ENCODE measurements around the gene ANGPTL2. TPM values are rescaled to one million over a fixed set of nuclear protein-coding genes. Genes with fewer than 3 reads are reported as not detected.

ANGPTL2 gene
- total and polyA plus RNA-seq, 5 donors: 26.7 to 69.5 (median 38.7) TPM

DNA sequence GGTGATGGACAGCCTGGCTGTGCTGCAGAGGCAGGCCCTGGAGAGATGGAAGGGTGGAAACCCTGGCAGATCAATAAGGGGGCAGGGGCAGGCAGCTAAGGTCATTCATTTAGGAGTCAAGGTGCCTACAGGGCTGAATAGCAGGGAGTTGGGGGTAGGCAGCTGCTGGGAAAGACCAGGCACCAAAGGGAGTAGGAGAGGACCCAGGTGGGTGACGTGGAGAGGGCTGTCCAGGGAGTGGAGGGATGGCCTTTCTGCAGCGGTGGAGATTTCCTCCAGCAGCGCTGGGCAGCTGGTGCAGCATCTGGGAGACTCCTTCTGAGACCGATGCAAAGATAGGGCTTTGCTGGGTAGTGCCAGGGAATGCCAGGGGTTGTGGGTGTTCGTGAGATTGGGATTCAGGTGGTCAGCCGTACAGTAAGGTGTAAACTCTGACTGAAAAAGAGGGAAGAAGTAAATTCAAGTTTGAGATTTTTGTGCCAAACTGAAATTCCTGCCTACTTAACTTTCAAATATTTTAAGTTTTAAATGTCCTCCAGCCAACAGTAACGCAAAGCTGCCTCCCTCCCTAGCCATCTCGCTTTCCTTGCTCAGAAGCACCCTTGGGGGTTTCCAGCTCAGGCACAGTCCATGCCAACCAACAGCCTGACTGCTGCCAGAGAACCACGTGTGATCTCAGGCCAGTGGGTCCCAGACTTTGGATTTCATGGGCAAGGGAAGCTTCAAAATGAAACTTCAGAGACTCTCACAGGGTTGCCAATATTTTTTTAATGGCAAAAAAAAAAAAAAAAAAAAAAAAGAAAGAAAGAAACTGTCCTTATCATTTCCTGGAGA lies 18.6 kb upstream of the ANGPTL2 start:
- intact Hi-C loops (cut with DNase I): no loop called here
- DNase-seq (no peak), ATAC-seq (no peak)
- peaks cover 6% of the 10 kb centered on the region for H3K4me1 ChIP-seq (ENCODE audit: control insufficient read depth, insufficient read depth, low read length)
- H3K4me3 ChIP-seq (ENCODE audit: low read length): no peak overlapping the region
- no peak overlapping the region for H3K27ac ChIP-seq (ENCODE audit: low read length)
- no peaks in the 10 kb centered on the region for H3K9me3 ChIP-seq (ENCODE audit: control insufficient read depth, low read length)
- no peaks in the 10 kb centered on the region for H3K27me3 ChIP-seq (ENCODE audit: control insufficient read depth, insufficient read depth)
- WGBS: 61% methylated on average over 9 of the region's 9 CpGs

DNA sequence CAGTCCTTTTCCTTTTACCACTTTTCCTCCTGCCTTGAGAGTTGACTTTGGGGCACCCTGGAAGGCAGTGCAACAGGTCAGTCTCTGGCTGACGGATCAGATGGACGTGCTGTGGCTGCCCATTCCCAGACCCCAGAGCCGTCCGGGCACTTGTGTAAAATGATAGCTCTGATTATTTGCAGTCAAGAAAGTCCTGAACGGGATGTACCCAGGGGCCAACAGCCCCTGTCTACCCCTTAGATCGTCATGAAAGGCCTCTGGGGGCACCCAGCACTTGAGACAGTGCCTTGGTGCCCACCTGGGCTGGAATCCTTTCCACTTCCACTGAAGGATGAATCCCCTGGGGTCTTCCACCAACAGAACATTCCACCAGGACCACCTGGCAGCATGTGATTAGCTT lies 17.7 kb upstream of the ANGPTL2 start:
- H3K27me3 ChIP-seq (ENCODE audit: control insufficient read depth, insufficient read depth): no peaks in the 10 kb centered on the region
- intact Hi-C loops (cut with DNase I): no loop called here
- ATAC-seq: no peak
- H3K4me1 ChIP-seq (ENCODE audit: control insufficient read depth, insufficient read depth, low read length): peaks cover 11% of the 10 kb centered on the region
- no peaks in the 10 kb centered on the region for H3K9me3 ChIP-seq (ENCODE audit: control insufficient read depth, low read length)
- H3K27ac ChIP-seq (ENCODE audit: low read length): no peak overlapping the region
- WGBS: 90% methylated on average over 6 of the region's 6 CpGs
- H3K4me3 ChIP-seq (ENCODE audit: low read length): no peak overlapping the region
- no peak for DNase-seq

DNA sequence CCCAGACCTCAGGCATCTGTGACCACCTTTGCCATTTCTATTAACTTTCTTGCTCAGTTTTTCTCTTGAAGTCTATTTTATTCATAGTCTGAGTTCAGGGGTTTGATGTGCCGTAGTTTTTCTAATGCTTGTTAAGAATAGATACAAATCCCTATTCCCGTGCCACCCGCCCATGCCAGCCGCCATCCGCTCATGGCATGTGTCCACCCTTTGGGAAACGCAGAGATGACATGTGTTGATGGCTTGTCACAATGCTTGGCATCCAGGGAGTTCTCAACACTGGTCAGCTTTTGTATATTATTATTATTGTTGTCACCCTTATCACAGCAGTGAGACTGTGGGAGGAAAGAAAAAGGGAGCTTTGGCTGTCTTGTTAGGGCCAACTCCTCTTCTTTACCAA lies 17.3 kb upstream of the ANGPTL2 start:
- no peak overlapping the region for H3K27ac ChIP-seq (ENCODE audit: low read length)
- intact Hi-C loops (cut with DNase I): no loop called here
- H3K4me1 ChIP-seq (ENCODE audit: control insufficient read depth, insufficient read depth, low read length): peaks cover 13% of the 10 kb centered on the region
- WGBS: 77% methylated on average over 6 of the region's 6 CpGs
- DNase-seq: no peak
- no peak for ATAC-seq
- H3K27me3 ChIP-seq (ENCODE audit: control insufficient read depth, insufficient read depth): no peaks in the 10 kb centered on the region
- H3K4me3 ChIP-seq (ENCODE audit: low read length): no peak overlapping the region
- no peaks in the 10 kb centered on the region for H3K9me3 ChIP-seq (ENCODE audit: control insufficient read depth, low read length)

DNA sequence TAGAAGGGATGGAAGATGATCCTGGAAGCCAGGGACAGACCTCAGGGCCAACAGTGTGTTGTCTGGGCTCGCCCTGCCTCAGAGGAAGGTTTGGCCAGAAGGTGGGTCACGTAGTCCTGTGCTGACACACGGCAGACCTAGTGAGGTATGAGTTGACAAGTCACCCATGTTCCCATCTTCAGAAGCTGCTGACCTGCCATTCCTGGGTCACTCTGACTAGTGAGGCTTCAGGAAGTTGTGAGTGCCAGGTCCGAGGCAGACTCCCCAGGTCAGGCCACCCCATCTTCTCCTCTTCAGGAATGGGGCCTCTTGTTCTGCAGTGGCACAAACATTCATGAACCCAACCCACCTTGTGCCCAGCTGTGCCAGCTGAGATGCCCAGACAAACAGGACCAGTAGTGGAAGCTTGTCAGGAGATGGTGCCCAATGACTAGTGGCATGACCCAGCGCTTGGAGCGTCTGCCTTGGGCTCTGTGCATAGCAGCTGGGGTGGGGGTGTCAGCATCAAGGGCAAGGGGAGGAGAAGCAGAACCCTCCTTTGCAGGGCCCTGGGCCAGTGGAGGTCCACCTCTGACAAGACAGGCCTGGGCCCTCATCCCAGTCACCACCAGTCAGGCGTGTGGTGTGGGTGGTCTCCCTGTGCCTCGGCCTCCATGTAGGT lies 16.8 kb upstream of the ANGPTL2 start:
- intact Hi-C loops (cut with DNase I): no loop called here
- H3K4me1 ChIP-seq (ENCODE audit: control insufficient read depth, insufficient read depth, low read length): peaks cover 15% of the 10 kb centered on the region
- no peak overlapping the region for H3K27ac ChIP-seq (ENCODE audit: low read length)
- ATAC-seq (no peak), DNase-seq (no peak)
- no peak overlapping the region for H3K4me3 ChIP-seq (ENCODE audit: low read length)
- no peaks in the 10 kb centered on the region for H3K27me3 ChIP-seq (ENCODE audit: control insufficient read depth, insufficient read depth)
- WGBS: 96% methylated on average over 8 of the region's 8 CpGs
- H3K9me3 ChIP-seq (ENCODE audit: control insufficient read depth, low read length): no peaks in the 10 kb centered on the region

DNA sequence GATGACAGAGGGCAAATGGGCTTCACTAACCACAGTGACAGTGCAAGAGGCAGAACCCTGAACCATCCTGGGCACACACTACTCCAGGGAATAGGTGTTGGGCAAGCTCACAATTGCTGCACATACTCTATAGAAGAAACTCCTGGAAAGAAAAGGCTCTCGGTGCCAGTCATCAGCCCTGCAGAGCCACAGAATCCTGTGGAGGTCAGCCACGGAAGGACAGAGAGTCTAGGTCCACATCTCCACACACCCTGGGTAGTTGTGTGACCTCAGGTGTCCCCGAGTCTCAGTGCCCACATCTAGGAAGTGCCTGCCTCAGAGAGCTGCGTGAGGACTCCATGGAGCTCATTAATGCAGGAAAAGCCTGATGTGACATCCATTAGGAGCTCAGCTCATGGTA lies 16.0 kb upstream of the ANGPTL2 start:
- Histone ChIP-seq H3K4me1 (ENCODE audit: control insufficient read depth, insufficient read depth, low read length) (peaks cover 16% of the 10 kb centered on the region), H3K9me3 (ENCODE audit: control insufficient read depth, low read length) (no peaks in the 10 kb centered on the region), H3K4me3 (ENCODE audit: low read length) (no peak overlapping the region), H3K27ac (ENCODE audit: low read length) (no peak overlapping the region), H3K27me3 (ENCODE audit: control insufficient read depth, insufficient read depth) (no peaks in the 10 kb centered on the region)
- WGBS: 97% methylated on average over 4 of the region's 4 CpGs
- no peak for ATAC-seq
- intact Hi-C loops (cut with DNase I): no loop called here
- DNase-seq: no peak

DNA sequence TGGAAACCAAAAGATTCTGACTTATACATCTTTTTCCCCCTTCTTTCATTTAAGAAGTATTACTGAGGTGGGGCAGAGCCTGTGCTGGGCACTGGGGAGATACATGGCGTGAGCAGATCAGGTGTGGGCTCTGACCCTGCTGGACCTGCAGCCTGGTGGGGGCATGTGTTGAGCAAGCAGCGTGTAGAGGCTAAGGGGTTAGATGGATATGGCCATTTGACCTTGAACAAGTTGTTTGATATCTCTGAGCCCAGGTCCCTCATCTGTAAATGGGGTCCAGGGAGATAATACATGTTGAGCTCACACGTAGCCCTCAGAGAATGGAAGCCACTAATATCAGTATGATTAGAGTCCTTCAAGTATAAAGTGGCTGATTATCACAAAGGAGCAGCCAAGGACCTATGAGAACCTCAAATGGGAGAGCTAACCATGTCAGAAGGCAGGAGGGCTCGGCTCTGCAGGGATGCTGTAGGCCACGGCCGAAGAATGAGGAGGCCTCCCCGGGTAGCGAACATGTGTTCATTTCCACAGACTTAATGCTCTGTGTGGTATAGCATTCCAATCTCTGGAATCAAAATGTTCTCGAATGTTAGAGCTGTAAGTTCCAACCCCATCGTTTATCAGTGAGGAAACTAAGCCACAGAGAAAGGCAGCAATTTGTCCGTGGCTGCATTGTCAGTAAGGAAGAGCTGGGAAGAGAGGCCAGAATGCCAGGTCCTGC lies 15.4 kb upstream of the ANGPTL2 start:
- ATAC-seq (no peak), DNase-seq (no peak)
- H3K27me3 ChIP-seq (ENCODE audit: control insufficient read depth, insufficient read depth): no peaks in the 10 kb centered on the region
- 90% methylated on average over 11 of the region's 11 CpGs for WGBS
- H3K4me1 ChIP-seq (ENCODE audit: control insufficient read depth, insufficient read depth, low read length): peaks cover 18% of the 10 kb centered on the region
- intact Hi-C loops (cut with DNase I): no loop called here
- H3K4me3 ChIP-seq (ENCODE audit: low read length): no peak overlapping the region
- H3K27ac ChIP-seq (ENCODE audit: low read length): no peak overlapping the region
- no peaks in the 10 kb centered on the region for H3K9me3 ChIP-seq (ENCODE audit: control insufficient read depth, low read length)

DNA sequence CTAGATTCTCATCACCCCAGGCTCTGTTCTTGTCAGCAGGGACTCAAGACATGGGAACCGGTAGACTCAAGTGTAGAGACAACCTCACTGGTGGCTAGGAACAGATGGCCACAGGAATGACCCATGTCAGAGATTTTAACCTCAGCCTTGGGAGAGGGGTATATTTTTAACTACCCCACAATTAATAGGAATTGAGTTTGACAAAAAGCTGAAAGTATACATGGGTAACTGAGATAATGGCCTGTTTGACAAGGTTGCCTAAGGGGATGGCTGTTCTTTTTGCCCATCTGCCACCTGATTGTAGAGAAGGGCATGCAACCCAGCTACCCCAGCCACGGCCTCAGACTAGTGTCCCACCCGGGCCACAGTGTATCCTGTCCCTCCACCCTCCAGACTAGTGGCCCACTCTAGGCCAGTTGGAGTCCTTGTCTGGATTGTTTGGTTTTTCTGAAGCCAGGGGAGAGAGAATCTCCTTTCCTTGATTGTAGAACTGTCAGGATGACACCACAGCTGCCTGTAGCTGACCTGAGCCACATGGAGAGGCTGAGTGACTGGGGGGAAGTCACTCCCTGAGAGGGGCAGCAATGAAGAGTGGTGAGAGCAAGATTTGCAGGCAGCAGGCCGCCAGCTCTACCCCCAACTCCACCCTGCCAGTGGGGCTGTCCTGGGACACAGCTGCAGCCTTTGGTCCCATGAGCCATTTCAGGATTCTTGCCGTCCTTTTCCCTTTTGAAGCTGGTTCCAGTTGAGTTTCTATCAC lies 14.6 kb upstream of the ANGPTL2 start:
- Histone ChIP-seq H3K9me3 (ENCODE audit: control insufficient read depth, low read length) (no peaks in the 10 kb centered on the region), H3K27me3 (ENCODE audit: control insufficient read depth, insufficient read depth) (no peaks in the 10 kb centered on the region), H3K4me1 (ENCODE audit: control insufficient read depth, insufficient read depth, low read length) (peaks cover 18% of the 10 kb centered on the region), H3K4me3 (ENCODE audit: low read length) (no peak overlapping the region), H3K27ac (ENCODE audit: low read length) (no peak overlapping the region)
- DNase-seq: no peak
- intact Hi-C loops (cut with DNase I): no loop called here
- ATAC-seq: no peak
- WGBS: 94% methylated on average over 5 of the region's 5 CpGs

DNA sequence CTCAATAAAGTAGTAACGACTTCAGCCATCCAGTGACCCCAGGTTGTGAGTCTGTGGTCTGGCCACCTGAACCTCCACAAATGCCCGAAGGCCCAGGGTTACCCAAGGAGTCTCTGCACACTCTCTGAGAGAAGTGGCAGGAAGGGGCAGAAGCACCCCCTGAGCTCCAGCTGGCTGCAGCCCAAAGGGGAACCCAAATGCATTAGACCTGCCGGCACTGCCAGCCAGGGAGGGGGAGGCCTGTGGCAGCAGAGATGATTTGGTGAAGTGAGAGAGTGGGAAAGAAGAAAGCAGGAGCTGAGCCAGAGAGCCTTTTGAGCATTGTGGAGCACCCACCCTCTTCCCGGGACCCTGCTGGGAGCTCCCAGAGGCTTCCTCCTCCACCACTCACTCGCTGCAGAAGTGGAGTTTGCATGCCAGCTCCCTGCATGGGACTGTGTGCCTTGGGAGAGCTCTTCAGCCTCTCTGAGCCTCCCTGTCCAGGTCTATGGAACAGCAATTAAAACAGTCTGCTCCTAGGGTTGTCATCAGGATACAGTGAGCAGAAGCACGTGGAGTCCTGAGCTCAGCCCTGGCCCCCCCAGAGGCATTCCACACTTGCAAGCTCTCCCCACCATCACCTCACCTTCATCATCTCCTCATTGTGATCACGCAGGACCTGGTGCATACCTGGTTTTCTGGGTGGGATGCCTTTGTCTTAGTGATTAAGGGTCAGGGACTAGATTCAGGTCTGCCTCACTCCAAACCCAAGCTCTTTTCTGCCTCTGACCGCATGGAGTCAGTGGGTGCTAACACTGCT lies 13.8 kb upstream of the ANGPTL2 start:
- no peak for ATAC-seq
- Histone ChIP-seq H3K27ac (ENCODE audit: low read length) (no peak overlapping the region), H3K9me3 (ENCODE audit: control insufficient read depth, low read length) (no peaks in the 10 kb centered on the region), H3K27me3 (ENCODE audit: control insufficient read depth, insufficient read depth) (no peaks in the 10 kb centered on the region), H3K4me1 (ENCODE audit: control insufficient read depth, insufficient read depth, low read length) (peaks cover 18% of the 10 kb centered on the region), H3K4me3 (ENCODE audit: low read length) (no peak overlapping the region)
- DNase-seq: no peak
- intact Hi-C loops (cut with DNase I): no loop called here
- WGBS: 76% methylated on average over 8 of the region's 8 CpGs

DNA sequence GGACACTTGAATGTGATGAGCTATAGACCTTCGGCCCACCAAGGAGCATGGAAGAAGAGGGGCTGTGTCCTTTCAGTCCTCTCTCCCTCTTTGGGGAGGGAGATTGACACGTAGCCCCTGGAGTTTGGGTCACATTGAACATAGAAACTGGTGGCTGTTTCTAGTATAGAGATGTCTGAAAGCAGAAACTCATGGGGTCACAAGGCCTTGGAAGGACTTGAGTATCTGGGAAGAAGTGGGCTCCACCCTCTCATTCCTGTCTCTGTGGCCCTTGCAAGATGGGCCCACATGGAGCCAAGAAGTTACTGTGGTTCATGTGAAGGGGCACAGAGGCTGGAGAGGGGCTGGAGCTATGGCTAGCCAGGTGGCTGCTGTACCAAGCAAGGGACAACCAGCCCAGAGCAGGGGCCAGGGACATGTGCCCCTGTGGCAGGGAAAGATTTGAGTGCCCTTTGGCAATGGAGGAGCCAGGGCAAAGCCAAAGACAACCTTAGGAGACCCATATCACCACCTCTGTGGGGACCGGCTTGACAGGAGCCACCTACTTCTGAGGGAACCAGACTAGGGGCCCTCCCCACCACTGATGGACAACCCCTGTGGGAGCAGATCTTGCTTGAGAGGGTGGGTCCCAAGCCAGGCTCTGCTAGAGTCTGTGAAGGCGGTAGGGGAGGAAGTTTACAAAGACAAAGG lies 12.8 kb upstream of the ANGPTL2 start:
- H3K27me3 ChIP-seq (ENCODE audit: control insufficient read depth, insufficient read depth): no peaks in the 10 kb centered on the region
- peaks cover 16% of the 10 kb centered on the region for H3K4me1 ChIP-seq (ENCODE audit: control insufficient read depth, insufficient read depth, low read length)
- no peaks in the 10 kb centered on the region for H3K9me3 ChIP-seq (ENCODE audit: control insufficient read depth, low read length)
- ATAC-seq (no peak), DNase-seq (no peak)
- no peak overlapping the region for H3K4me3 ChIP-seq (ENCODE audit: low read length)
- intact Hi-C loops (cut with DNase I): no loop called here
- H3K27ac ChIP-seq (ENCODE audit: low read length): peak overlapping the region; percentile 49
- 85% methylated on average over 4 of the region's 4 CpGs for WGBS

DNA sequence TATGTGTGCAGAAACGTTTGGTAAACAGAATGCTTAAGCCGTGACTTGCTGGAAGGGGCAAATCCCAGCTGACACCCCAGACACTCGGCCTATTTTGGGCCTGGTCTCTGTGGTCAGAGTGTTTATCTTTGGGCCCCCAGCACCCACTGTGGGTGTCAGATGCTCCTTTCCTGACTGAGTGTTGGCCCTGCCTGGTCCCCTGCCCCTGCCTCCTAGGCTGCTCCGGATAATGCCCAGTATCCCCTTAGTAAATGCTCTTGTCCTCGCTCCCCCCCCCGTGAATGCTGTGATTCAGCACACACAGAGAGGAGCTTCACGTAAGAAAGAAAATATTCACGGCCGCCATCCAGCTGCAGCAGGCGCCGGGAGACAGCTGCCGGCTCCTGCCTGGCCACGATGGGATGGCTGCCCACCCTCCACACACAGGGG lies 11.3 kb upstream of the ANGPTL2 start:
- intact Hi-C loops (cut with DNase I): no loop called here
- 33% methylated on average over 13 of the region's 13 CpGs for WGBS
- Histone ChIP-seq H3K4me1 (ENCODE audit: control insufficient read depth, insufficient read depth, low read length) (peaks cover 21% of the 10 kb centered on the region), H3K27me3 (ENCODE audit: control insufficient read depth, insufficient read depth) (no peaks in the 10 kb centered on the region), H3K9me3 (ENCODE audit: control insufficient read depth, low read length) (no peaks in the 10 kb centered on the region), H3K4me3 (ENCODE audit: low read length) (no peak overlapping the region), H3K27ac (ENCODE audit: low read length) (peak overlapping the region; percentile 98)
- DNase-seq (peak; percentile 68 to 86 (median 84)), ATAC-seq (peak; percentile 65 to 72)

Data from right cardiac atrium (tissue), 5 donors.